Raji (cell line): Measurements from ENCODE around the gene CHD9.

ENCODE experiments used
- POLR2A ChIP-seq: IDR thresholded peaks from 2 replicates; pipeline ENCODE4 v1.6.1; 2011; ENCODE audit warnings: low read depth, low read length, control low read depth; ENCODE audit not compliant: insufficient read depth

CHD9 gene

DNA sequence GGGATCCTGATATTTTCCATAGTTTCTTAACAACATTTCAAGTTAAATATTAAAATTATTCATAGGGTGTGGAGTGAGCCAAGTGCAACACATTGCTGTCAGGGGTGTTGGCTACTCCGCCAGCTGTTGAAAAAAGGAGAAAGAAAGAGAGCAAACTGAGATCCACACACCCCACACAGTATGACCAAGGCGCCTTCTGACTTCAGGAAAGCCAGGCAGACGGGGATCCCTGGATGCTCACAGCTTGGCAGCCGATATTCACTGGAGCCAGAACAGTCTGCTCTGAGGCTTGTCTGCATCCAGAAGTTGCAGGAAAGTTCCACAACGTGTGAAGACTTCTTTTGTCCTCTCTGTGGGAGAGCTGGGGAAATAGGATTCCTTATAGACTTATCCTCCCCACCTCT lies 11.4 kb upstream of the CHD9 start:
- no peak for TF ChIP-seq POLR2A

GRCh38 chr16:53043986-53044601 lies 10.7 kb upstream of the CHD9 start:
- TF ChIP-seq POLR2A, result no peak

GRCh38 chr16:53045341-53046220 lies 9.2 kb upstream of the CHD9 start:
- no peak for TF ChIP-seq POLR2A

- TF ChIP-seq POLR2A, result no peak
Measured at GRCh38 chr16:53048139-53048915, 6.5 kb upstream of the CHD9 start.

DNA sequence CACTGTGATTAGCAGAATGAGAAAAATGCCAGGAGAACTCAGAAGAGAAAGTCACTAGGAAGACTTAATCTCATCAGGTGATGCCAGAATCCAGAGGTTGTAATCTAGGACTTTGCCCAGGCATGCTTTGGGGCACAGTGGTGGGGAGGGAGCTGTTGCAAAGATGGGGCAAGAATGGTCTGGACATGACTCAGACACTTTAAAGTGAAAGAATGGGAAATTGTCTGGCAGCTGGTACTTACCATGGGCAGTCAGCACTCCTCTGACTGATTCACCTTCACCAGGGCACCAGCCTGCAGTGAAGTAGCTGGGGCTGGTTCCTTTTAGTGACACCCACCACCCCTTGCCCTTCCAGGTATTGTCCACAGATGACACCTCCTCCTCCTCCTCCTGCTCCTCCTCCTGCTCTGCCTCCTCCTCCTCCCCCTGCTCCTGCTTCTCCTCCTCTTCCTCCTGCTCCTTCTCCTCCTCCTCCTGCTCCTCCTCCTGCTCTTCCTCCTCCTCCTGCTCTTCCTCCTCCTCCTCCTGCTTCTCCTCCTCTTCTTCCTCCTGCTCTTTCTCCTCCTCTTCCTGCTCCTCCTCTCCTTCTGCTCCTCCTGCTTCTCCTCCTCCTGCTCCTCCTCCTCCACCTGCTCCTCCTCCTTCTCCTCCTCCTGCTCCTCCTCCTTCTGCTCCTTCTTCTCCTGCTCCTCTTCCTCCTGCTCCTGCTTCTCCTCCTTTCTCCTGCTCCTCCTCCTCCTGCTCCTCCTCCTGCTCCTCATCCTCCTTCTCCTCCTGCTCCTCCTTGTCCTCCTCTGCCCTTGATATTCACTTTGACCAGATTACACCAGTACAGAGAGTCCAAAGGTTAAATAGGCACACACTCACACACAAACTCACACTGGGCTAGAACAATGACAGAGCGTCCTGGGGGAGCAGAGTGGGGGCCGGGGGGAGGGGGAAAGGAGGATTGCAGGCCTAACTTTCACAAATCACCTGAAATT lies 2.0 kb upstream of the CHD9 start, which contains the start of gene CHD9NB:
CHD9NB (minus strand) TSS at position 379 of the 983 bp plus-strand sequence. CDS start 8,739 bp downstream, outside the sequence.
- TF ChIP-seq POLR2A, result no peak

DNA sequence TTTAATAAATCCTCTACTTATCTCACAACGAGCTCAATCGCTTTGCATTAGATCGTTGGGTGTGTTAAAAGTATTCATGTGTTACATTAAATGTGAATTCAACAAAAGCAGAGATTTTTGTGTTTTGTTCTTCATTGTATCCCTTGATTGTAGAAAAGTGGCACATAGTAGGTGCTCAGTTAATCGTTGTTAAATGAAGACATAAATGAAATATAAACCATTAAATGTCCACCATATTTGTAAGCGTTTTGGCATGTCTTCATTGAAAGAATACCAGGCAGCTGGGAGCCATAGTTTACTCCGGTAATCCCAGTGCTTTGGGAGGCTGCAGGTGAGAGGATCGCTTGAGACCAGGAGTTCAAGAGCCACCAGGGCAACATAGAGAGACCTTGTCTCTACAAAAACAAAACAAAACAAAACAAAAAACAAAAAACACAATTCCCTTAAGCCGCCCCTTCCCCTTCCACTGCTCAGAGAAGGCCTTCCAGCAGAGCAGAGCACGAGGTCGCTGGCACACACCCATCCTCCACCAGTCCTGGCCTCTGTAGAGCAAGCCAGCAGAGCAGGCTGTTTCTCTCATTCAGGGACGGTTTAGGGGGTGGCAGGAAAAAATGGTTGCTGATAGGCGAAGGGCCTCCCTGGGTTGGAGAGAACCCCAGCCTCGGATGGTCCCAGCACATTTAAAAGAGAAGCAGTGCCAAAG lies 673 bp upstream of the CHD9 start:
- TF ChIP-seq POLR2A, result no peak

- no peak for TF ChIP-seq POLR2A
Measured at GRCh38 chr16:53055541-53056391, 975 bp downstream of the CHD9 start.

DNA sequence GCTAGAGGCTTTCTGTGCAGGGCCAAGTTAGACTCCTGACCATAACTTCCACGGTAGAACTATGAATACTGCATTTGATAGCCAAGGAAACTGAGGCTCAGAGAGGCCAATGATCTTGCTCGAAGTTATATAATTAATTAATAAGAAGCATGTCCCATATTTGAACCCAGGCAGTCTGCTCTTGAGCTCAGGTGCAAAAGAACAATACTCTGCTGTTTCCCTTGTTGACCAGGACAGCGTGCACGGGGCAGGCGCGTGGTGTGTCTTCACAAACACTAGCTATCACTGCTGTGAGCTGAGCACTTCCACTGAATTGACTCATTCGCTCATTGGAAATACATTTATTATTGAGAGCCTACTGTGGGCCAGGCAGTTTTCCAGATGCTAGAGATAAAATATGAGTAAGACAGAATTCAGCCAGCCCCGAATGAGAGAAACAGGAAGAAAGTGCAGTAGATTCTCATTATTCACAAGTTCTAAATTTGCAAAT lies 1.6 kb downstream of the CHD9 start:
- no peak for TF ChIP-seq POLR2A

DNA sequence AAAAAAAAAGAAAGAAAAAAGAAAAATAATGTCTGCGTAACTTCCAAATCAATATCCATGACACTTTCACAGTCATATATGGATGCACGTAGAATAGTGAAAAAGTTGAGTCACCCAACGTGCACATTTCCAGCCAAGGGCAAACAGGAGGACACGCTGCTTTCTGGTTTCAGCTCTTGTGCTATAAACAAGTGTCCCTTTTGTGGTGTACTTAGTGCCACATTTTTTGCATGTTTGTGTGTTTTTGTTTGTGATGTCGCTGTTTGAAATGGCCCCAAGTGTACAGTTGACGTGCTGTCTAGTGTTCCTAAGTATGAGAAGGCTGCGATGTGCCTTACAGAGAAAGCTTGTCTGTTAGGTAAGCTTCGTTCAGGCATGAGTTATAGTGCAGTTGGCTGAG lies 2.9 kb downstream of the CHD9 start:
- no peak for TF ChIP-seq POLR2A

DNA sequence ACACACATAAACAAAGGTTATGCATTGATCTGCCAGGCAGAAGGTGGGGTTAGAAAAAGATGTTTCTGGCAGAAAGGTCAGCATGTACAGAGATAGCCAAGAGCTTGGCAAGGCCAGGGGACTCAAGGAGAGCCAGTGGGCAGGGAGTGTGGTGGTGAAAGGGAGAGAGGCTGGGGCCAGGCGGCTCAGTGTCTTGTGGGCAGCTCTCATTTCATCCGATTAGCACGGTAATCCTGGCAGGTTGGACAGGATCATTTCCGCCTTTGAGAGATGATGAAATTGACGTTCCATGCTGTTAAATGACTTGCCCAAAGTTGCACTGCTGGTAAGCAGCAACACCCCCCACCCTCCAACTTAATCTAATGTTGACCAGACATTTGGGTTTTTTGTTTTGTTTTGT lies 3.6 kb downstream of the CHD9 start:
- no peak for TF ChIP-seq POLR2A

- no peak for TF ChIP-seq POLR2A
Measured at GRCh38 chr16:53058882-53059281, 4.1 kb downstream of the CHD9 start.

GRCh38 chr16:53059672-53060071 lies 4.9 kb downstream of the CHD9 start:
- TF ChIP-seq POLR2A, result no peak

GRCh38 chr16:53061256-53061655 lies 6.5 kb downstream of the CHD9 start:
- TF ChIP-seq POLR2A, result no peak
